ENCODE measurements around the gene PDE8A.

The PDE8A gene

DNA sequence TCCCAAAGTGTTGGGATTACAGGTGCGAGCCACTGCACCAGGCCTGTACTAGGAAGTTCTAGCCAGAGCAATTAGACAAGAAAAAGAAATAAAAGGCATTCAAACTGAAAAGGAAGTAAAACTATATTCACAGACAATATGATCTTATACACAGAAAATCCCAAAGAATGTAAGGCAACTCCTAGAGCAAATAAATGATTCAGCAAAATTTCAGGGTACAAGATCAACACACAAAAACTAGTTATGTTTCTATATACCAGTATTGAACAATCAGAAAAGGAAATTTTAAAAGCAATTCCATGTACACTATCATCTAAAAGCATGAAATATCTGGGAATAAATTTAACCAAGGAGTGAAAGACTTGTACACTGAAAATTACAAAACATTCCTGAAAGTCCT lies 180.6 kb downstream of the PDE8A start:
- Histone ChIP-seq H4K20me1 (ENCODE audit: low read depth, low read length) (no peaks in the 10 kb centered on the region), H3F3A (ENCODE audit: insufficient read depth) (no peaks in the 10 kb centered on the region), H3K4me2 (ENCODE audit: low read depth, low read length, poor library complexity, severe bottlenecking) (no peak overlapping the region), H3K9me3 (ENCODE audit: insufficient read depth, low read length) (peaks cover 6% of the 10 kb centered on the region; the same call in 1 of the 2 replicates), H3K9ac (ENCODE audit: low read length) (no peak overlapping the region), H3K4me3 (ENCODE audit: insufficient read depth, low read length, poor library complexity, severe bottlenecking) (no peak overlapping the region), H3K79me2 (ENCODE audit: insufficient read depth, low read length) (no peaks in the 10 kb centered on the region), H3K27ac (ENCODE audit: low read depth, low read length) (no peak overlapping the region), H3K27me3 (ENCODE audit: low read length) (no peaks in the 10 kb centered on the region), H3K36me3 (ENCODE audit: low read length) (no peaks in the 10 kb centered on the region), H2AFZ (ENCODE audit: low read depth, low read length, severe bottlenecking) (no peak overlapping the region), H3K9me2 (replicated peaks; ENCODE audit: insufficient read depth, low read length) (no peaks in the 10 kb centered on the region)
- TF ChIP-seq, protein P1, sequence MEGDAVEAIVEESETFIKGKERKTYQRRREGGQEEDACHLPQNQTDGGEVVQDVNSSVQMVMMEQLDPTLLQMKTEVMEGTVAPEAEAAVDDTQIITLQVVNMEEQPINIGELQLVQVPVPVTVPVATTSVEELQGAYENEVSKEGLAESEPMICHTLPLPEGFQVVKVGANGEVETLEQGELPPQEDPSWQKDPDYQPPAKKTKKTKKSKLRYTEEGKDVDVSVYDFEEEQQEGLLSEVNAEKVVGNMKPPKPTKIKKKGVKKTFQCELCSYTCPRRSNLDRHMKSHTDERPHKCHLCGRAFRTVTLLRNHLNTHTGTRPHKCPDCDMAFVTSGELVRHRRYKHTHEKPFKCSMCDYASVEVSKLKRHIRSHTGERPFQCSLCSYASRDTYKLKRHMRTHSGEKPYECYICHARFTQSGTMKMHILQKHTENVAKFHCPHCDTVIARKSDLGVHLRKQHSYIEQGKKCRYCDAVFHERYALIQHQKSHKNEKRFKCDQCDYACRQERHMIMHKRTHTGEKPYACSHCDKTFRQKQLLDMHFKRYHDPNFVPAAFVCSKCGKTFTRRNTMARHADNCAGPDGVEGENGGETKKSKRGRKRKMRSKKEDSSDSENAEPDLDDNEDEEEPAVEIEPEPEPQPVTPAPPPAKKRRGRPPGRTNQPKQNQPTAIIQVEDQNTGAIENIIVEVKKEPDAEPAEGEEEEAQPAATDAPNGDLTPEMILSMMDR (IDR thresholded peaks at IDR 0.05; ENCODE audit: insufficient read depth, low read length, poor library complexity, severe bottlenecking) = no peak
- TF ChIP-seq EZH2phosphoT487 (conservative IDR thresholded peaks at IDR 0.05; ENCODE audit: low read length) = no peak

DNA sequence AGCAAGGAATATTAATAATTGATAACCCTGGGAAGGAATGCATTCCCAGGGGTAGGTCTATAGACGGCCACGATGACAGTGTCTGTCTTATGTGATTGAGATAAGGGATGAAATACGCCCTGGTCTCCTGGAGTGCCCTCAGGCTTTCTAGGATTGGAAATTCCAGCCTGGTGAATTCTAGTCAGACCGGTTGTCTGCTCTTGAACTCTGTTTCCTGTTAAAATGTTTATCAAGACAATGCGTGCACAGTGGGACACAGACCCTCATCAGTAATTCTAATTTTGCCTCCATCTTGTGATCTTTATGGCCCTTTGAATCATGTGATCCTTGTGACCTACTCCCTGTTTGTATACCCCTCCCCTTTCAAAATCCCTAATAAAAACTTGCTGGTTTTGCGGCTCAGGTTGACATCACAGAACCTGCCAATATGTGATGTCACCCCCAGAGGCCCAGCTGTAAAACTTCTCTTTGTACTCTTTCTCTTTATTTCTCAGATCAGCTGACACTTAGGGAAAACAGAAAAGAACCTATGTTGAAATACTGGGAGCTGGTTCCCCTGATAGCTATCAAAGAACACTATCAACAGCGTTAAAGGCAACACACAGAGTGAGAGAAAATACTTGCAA lies 183.3 kb downstream of the PDE8A start:
- H3K4me3 ChIP-seq (ENCODE audit: insufficient read depth, low read length, poor library complexity, severe bottlenecking) = no peak overlapping the region
- H3K4me2 ChIP-seq (ENCODE audit: low read depth, low read length, poor library complexity, severe bottlenecking) = no peak overlapping the region
- no peaks in the 10 kb centered on the region for H3K9me2 ChIP-seq (replicated peaks; ENCODE audit: insufficient read depth, low read length)
- no peaks in the 10 kb centered on the region for H4K20me1 ChIP-seq (ENCODE audit: low read depth, low read length)
- no peak overlapping the region for H2AFZ ChIP-seq (ENCODE audit: low read depth, low read length, severe bottlenecking)
- no peaks in the 10 kb centered on the region for H3K79me2 ChIP-seq (ENCODE audit: insufficient read depth, low read length)
- no peak overlapping the region for H3K27ac ChIP-seq (ENCODE audit: low read depth, low read length)
- no peak overlapping the region for H3K9ac ChIP-seq (ENCODE audit: low read length)
- H3K9me3 ChIP-seq (ENCODE audit: insufficient read depth, low read length) = peaks cover 6% of the 10 kb centered on the region; the same call in 1 of the 2 replicates
- TF ChIP-seq EZH2phosphoT487 (conservative IDR thresholded peaks at IDR 0.05; ENCODE audit: low read length) = no peak
- TF ChIP-seq, protein P1 (IDR thresholded peaks at IDR 0.05; ENCODE audit: insufficient read depth, low read length, poor library complexity, severe bottlenecking) = no peak
- H3K27me3 ChIP-seq (ENCODE audit: low read length) = no peaks in the 10 kb centered on the region
- no peaks in the 10 kb centered on the region for H3F3A ChIP-seq (ENCODE audit: insufficient read depth)
- no peaks in the 10 kb centered on the region for H3K36me3 ChIP-seq (ENCODE audit: low read length)

DNA sequence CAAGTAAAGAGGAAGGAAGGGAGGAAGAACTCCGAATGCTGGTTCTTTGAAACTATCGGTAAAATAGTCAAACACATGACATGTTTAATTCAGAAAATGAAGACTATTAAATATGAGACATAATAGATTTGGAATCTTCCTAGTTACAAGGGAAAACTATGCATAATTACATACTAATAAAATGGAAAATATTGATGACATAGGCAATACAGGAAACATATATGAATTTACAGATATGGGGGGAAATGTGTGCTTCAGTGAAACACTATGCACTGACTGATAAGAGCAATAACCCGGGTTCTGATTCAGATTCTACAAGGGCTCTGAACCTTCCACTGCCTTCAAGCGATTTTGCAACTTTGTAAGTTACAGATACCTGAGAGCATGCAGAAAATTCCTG lies 185.9 kb downstream of the PDE8A start:
- Histone ChIP-seq H3K4me3 (ENCODE audit: insufficient read depth, low read length, poor library complexity, severe bottlenecking) (no peak overlapping the region), H4K20me1 (ENCODE audit: low read depth, low read length) (no peaks in the 10 kb centered on the region), H3K79me2 (ENCODE audit: insufficient read depth, low read length) (no peaks in the 10 kb centered on the region), H3K9me2 (replicated peaks; ENCODE audit: insufficient read depth, low read length) (no peaks in the 10 kb centered on the region), H3K9ac (ENCODE audit: low read length) (no peak overlapping the region), H3K27me3 (ENCODE audit: low read length) (no peaks in the 10 kb centered on the region), H2AFZ (ENCODE audit: low read depth, low read length, severe bottlenecking) (no peak overlapping the region), H3K36me3 (ENCODE audit: low read length) (no peaks in the 10 kb centered on the region), H3F3A (ENCODE audit: insufficient read depth) (no peaks in the 10 kb centered on the region), H3K9me3 (ENCODE audit: insufficient read depth, low read length) (peaks cover 12% of the 10 kb centered on the region; the same call in 1 of the 2 replicates), H3K27ac (ENCODE audit: low read depth, low read length) (no peak overlapping the region), H3K4me2 (ENCODE audit: low read depth, low read length, poor library complexity, severe bottlenecking) (no peak overlapping the region)
- TF ChIP-seq EZH2phosphoT487 (conservative IDR thresholded peaks at IDR 0.05; ENCODE audit: low read length) = no peak
- TF ChIP-seq, protein P1 (IDR thresholded peaks at IDR 0.05; ENCODE audit: insufficient read depth, low read length, poor library complexity, severe bottlenecking) = no peak
